GM19193 (cell line): Measurements from ENCODE around the gene CELF2.

Experiments
- POLR2A ChIP-seq: IDR thresholded peaks from 4 replicates; pipeline ENCODE4 v1.6.1; 2011; ENCODE audit not compliant: insufficient read depth, insufficient read length; ENCODE audit errors: extremely low read depth

Gene CELF2

DNA sequence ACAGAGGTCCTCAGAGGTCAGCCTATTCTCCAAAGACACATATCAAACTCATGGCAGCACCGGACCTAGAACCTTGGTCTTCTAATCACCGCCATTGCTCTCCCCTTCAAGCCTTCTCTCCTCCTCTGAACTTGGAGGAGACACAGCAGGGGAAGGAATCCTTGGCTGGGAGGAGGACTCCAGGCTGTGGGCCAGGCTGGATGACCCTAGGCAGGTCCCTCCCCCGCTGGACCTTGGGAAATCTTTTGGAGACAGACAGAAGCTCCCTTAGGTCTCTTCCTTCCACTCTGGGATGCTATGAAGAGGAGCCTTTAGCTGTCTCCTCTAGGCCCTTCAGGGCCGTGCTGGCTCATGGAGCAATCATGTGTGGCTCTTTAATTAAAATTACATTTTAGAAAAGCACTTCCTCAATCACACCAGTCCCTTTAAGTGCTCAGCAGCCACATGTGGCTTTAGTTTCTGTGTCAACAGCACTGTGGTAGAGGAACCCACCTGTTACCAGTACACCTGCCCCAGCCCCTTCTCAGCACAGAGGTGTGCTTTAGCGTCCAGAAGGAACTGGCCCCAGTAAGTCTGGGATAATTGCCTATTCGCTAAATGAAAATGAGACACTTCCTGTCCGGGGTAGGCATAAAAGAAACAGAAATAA is 238.2 kb downstream of the CELF2 start:
- TF ChIP-seq POLR2A, result no peak

DNA sequence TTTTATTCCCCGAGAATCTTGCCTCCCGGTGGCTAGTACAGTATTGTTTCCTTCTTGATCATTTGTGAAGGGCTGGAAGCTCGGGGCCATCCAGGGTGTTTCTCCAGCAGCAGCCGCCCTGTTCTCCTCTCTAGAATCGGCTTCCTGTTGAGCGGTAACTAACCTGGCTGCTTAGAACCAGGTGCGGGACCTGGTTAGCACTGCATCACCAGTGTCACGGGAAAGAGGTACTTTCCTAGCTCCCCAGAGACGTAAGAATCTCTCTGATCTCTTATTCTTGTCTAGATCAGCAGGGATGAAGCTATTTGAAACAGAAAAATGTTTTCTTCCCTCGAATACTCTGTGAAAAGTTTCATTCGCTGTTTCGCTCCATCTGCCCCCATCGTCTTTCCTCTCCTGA is 239.2 kb downstream of the CELF2 start:
- no peak for TF ChIP-seq POLR2A

DNA sequence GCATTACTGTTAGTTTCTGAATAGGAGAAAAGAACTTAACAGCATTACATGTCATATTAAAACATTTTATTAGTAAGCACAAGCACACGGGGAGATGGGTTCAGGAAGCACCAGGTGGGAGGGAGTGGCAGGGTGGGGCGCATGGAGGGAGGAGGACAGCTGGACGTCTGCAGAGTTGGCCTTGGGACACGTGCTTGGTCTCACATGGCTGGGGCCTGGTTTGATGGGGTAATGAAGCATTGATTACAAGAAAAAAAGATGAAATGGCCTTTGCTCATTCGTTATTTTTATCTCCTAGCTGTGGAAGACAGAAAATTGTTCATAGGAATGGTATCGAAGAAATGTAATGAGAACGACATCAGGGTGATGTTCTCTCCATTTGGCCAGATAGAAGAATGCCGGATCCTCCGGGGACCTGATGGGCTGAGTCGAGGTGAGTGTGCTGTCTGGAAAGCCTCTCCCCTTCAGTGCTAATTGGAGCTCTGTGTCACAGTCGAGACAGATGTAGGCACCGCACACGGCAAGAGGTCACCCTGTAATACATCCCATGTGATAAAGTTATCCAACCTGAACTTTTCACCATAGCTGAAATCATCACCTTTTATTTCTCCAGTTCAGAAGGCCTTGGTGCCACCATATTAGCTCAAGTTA is 239.9 kb downstream of the CELF2 start:
- no peak for TF ChIP-seq POLR2A

- no peak for TF ChIP-seq POLR2A
Measured at GRCh38 chr10:11260170-11260569, 242.5 kb downstream of the CELF2 start.

- no peak for TF ChIP-seq POLR2A
Measured at GRCh38 chr10:11261143-11261542, 243.5 kb downstream of the CELF2 start.

GRCh38 chr10:11261687-11262493 is 244.2 kb downstream of the CELF2 start:
- TF ChIP-seq POLR2A, result no peak

- no peak for TF ChIP-seq POLR2A
Measured at GRCh38 chr10:11262494-11263345, 245.0 kb downstream of the CELF2 start.

- no peak for TF ChIP-seq POLR2A
Measured at GRCh38 chr10:11263767-11264166, 246.1 kb downstream of the CELF2 start.

DNA sequence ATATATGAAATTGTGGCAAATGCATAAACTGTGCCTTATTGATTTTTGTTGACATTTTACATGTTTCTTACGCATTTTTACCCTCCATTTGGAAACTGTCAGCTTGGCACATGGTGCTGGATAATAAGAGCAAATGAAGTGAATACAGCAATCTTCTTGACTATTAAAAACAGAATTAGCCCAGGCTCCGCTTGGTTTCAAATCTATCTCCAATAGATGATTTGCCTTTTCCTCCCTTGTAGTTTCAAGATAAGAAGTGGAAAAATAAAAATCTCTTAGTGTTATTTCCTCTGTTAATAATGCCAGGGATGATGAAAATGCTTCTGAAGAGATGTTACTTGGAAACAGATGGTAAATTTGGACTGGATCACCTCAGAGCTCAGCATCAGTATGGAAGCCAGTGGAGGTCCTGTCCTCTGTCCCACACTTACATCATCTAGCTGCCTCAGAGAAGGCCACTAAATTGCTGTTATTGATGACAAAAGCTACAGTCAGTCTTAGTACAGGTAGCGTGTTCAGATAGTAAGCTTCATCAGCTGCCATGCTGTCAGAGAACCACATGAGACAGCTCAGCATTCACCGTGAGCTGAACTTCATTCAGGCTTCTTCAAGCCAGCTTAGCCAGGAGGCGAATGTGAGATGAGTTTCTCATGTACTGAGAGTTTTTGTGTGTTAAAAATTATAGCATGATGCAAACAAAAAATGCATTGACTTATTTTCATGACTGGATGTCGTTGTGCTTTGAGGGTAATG is 246.8 kb downstream of the CELF2 start:
- TF ChIP-seq POLR2A, result no peak

DNA sequence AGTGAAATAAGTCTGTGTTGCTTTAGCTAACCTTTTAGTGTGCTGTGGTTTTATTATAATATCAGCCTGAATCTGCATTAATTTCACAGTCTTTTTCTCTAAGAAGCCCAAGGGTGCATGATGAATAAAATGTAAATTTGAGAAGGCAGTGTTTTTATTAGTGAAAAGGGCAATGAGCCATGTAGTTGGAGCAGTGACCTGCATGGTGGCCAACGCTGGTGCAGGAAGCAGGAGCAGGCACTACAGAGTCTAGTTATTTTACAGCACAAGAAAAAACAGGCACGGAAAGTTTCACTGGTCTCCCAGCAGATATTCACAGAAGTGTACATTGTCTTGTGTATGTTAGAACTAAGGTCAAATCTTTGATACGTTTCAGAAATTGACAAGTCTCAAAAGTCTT is 247.8 kb downstream of the CELF2 start:
- TF ChIP-seq POLR2A, result no peak

GRCh38 chr10:11266426-11266825 is 248.8 kb downstream of the CELF2 start:
- no peak for TF ChIP-seq POLR2A

DNA sequence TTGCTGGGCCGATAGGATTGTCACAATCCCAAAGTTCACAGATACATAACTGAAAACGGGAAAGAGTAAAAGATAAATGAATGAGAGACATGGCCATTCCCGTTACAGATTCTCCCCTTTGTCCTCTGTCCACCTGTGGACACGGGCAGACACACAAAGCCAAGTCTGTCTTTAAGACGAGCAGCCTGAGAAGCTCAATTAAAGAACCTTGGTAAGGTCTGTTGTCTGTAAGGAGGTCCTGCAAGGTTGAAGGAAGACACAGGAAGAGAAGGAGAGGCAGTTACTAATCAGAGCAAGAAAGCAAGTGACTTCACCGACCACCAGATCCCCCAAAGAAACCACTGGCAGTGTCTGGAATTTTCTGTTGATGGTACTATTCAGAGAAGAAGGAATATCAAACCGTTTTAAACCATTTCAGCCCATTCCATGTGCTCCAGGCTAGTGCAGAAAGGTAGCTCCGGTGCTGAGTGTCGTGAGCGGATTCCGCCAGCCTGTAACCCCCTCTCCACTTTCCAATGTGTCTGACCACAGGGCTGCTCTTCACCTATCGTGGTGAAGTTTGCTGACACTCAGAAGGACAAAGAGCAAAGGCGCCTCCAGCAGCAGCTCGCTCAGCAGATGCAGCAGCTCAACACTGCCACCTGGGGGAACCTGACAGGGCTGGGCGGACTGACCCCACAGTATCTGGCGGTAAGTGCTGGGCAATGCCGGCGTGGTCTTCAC is 252.6 kb downstream of the CELF2 start:
- no peak for TF ChIP-seq POLR2A

GRCh38 chr10:11270858-11271179 is 253.1 kb downstream of the CELF2 start:
- peak; percentile 18 for TF ChIP-seq POLR2A

DNA sequence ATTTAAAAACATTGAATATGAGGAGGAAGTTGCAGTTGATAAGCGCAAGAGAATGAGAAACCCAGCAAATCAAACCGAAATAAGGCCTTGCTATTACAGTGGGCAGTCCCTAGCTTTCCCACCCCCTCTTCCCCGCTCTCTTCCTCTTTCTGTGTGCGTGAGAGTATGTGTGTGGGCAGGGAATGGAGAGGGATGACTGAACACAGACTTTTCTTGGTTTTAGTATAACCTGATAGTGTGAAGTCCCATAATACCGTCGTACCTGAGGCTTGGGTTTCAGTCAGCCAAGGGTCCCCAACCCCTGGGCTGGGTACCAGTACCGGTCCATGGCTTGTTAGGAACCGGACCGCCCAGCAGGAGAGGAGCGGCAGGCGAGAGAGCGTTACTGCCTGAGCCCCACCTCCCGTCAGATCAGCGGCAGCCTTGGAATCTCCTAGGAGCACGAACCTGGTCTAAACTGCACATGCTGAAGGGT is 255.3 kb downstream of the CELF2 start:
- TF ChIP-seq POLR2A, result no peak
